HG03354 (cell line): ENCODE results near the gene BARHL2.

Source experiments
- ATAC-seq: cut with Tn5 transposase; IDR thresholded peaks from one replicate; pipeline ENCODE4 v1.9.1; 2021; ENCODE audit warnings: mild to moderate bottlenecking; ENCODE audit not compliant: unreplicated experiment, poor library complexity, severe bottlenecking

BARHL2 gene

DNA sequence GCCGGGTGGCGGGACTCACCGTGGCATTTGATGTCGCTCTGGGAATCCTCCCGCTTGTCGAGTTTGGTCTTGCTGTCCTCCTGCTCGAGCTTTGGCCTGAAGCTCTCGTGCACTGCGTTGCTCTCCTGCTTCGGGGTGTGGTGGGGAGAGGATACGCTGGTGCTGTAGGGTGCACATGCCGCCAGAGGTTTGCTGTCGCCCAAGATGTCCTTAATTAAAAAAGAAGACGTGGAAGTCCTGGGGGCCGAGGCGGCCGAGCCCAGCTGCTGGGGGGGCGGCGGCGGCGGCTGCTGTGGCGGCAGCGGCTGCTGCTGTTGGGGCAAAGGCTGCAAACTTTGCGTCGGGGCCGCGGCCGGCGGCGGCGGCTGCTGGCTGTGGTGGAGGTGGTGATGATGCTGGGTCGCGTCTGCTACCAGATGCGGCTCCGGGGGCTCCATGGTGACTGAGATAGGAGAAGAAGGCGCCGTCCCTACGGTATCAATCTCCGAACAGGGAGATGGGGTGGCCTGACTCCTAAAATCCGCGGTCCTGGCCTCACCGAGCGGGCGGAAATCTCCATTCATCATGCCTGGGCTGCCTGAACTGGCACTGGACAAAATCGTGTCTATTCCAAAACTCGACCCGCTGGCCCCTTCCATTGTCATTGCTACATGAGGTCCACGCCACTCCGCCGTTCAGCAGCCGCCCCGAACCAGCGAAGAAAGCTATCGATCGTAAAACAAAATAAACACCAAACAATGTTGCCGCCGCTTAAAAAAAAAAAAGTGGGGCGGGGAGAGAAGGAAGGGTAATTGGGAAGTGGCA, at the start of gene BARHL2:
Gene BARHL2 (minus strand): TSS at position 751 of the 804 bp plus-strand sequence. CDS start 107 bp downstream, at position 644.
- no peak for ATAC-seq

- ATAC-seq, result no peak
Observed at GRCh38 chr1:90763930-90764329, 46.8 kb upstream of the BARHL2 start.

DNA sequence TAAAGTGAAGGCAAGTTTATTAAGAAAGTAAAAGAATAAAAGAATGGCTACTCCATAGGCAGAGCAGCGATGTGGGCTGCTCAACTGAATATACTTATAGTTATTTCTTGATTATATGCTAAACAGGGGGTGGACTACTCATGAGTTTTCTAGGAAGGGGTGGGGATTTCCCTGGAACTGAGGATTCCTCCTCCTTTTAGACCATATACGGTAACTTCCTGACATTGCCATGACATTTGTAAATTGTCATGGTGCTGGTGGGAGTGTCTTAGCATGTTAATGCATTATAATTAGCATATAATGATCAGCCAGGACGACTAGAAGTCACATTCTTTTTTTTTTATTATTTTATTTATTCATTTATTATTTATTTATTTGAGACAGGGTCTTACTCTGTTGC, 46.4 kb upstream of the BARHL2 start:
- ATAC-seq, result no peak

- no peak for ATAC-seq
Observed at GRCh38 chr1:90761781-90762589, 44.9 kb upstream of the BARHL2 start.

DNA sequence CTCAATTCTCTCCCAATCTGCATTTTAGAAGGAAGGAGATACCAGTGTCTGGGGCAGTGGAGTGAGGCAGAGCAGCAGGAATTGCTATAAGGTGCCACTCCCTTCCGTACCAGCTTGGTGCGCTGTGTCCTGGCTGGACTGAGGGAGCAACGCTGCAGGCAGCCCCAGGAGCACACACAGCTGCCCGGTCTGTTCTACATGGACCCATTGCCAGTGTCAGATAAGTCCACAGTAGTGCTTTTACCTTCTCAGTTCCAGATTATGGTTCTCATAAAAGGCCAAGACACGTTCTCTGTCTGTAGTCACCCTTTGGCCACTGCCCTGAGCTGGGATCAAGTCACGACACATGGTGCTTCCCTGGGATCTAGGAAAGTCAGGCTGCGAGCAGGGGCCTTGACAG, 44.1 kb upstream of the BARHL2 start:
- ATAC-seq, result no peak

DNA sequence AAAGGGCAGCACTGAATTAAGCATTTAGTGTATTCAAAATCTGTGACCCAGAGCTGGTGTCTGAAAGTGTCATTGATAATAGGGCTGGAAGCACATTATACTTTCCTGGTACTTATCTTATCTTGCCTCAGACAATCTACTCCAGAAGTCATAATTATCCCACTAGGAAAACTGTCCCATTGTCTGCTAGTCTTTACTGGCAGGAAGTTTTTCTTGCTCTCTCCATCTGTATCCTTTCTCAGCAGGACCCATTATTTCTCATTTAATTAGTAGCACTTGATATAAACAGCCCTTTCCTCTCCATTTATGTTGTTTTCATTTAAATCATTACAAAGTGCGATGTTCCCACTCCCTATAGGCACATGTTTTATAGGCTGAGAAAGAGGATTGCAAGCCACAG, 36.5 kb upstream of the BARHL2 start:
- ATAC-seq, result no peak

DNA sequence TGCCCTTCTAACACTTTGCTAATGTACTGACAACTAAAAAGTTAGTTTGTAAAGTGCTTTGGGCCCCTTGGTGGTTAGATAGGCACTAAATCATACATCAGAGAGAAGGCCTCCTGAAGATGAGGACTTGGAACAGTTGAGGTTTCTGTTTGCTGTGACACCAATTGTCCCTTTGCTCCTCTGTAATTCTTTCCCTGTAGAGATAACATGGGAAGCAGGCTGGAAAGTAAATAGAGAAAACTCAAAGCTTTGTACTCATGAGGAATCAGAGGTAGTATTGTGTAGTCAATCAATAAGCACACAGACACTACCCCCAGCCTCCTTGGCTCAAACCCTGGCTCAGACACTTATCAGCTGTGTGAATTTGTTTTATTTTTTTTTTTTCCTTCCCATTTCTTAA, 31.6 kb upstream of the BARHL2 start:
- ATAC-seq, result no peak

GRCh38 chr1:90746857-90747256, 29.8 kb upstream of the BARHL2 start:
- no peak for ATAC-seq

DNA sequence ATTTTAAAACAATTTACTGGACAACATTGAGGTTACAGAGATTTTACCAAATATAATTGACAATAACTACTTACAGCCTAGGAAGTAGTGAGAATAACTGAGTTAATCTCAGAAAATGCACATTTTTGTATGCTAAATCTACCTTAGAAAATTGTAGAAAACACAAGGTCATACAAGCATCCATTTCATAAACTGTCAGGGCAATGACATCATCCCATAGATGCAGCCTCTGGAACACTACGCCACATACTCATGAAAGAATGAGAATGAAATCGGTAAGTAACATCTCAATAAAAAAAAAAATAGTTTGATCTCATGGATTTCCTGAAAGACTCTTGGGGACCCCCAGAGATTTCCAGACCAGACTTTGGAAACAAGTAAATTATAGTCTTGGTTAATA, 28.9 kb upstream of the BARHL2 start:
- ATAC-seq, result no peak

DNA sequence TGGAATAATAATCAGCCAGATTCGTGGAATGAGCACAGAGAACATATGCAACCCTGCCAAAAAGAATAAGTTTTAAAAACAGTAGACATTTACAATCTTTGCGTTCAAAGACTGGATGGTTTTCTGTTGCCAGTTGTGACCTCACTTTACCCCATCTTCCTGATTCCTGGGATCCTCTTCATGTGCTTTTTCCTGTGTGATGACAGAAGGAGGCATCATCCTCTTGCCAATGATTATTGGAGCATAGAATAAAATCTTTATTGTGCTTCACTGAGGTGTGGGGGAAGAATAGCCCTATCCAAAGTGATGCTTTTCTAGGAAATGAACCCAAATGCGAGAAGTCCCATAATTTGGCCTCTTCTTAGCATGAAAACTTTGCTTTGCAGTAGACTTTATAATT, 15.0 kb upstream of the BARHL2 start:
- ATAC-seq, result no peak

GRCh38 chr1:90731382-90732050, 14.4 kb upstream of the BARHL2 start:
- ATAC-seq, result no peak

GRCh38 chr1:90730243-90731022, 13.3 kb upstream of the BARHL2 start:
- ATAC-seq, result no peak

- peak; percentile 57 for ATAC-seq
Observed at GRCh38 chr1:90729504-90730242, 12.6 kb upstream of the BARHL2 start.

DNA sequence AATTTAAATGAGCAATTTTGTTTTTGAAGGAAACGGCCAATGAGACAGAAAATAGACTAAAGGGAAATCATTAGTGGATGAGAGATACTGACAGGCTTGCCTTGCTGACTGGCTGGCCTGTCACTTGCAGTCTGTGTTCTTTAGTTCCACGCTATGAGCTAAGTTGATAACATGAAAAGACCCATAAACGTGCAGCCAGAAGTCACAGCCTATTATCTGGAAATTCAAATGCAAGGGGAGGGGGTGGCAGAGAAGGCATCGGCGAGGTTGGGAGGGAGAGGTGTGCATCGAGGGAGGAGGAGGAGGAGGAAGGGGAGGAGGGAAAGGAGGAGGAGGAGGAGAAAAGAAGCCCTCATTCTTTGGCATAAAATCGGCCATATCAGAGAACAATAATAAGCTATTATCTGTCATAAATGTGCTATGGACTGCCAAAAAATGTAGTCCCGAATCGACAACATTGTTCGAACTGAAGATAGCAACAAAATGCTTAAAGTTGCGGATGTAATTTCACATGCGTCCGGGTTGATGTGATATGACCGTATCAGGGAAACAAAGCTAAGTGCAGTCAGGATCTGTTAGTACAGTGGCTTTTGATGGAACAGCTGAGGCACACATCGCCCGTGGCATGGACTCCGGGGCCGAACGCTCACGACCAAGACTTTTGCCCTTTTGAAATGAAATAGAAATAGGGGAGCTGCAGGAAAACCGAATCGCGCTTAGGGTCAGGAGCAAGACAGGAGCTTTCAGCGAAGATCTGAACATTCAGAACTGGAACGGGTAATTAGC, 11.6 kb upstream of the BARHL2 start:
- no peak for ATAC-seq

DNA sequence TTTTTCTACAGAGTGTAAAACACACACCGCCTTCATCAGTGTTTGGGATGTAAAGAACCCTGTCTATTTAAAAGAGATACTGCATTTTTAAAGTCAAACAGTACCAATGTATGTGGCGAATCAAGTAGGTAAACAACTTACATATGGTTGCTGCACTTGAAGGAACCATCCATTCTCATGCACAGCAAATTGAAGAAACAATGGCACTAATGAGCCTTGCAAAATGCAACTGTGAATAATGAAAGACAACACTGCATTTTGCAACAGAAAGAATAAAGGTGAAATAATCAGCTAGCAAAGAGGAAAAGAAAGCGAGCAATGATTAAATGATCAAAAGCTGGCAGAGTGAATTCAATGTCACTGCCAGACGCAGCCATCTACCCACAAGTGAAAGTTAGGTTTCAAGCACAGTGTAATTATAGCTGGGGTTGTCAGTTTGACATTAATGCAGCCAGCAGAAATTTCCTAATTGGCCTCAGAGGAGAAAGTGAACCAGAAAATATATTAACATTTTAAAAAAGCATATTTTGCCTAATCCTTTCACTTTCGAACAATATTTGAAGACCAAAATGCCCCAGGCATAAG, 10.9 kb upstream of the BARHL2 start:
- ATAC-seq, result no peak

DNA sequence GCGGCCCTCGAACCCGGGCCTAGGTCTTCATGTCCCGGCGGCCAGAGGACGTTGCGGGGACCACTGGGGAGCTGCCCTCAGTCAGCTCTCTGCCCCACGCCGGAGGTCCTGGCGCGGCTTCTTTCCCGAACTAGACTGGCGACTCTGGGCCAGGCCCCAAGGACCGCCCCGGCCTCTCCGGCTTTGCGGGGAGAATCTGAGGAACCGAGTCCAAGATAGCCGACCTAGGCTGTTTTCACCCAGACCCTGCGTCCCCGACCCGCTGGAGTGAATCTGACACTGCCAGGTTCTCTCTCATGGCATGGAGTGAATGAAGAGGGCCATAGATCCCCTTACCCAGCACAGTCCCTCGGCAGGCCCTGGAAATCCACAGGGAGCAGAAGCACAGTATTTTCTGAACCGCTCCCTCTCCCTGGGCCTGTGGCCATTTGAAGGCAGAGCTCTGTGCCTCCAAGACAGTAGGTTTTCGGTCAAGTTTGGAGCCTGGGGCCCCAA, 9.9 kb upstream of the BARHL2 start:
- no peak for ATAC-seq

DNA sequence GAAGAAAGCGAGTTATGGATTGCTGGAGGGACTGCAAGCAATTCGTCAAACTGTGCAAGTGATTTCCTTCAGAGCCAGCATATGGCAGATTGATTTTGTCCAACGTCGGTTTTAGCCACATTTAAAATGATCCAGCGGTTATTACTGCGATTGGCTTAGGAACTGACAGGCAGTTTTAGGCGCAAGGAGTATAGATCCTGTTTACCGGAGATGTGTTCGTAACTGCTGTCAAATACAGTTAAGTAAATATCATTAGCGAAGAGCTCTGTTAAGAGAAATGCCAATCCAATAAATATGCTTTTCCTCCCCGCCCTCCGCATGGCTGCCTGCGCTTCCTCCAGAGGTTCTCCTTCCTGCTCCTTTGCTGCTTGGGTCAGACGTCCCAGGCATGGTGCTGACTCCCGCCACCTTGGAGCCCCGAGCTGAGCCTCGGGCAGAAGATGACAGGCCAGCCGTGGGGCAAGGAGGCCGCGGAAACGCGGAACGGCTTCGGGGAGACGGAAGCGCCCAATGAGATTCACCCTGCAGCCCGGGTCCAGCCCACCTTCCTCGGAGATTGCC, 9.4 kb upstream of the BARHL2 start:
- ATAC-seq, result no peak
